GM12878 (cell line): ENCODE measurements around the gene SBNO2. TPM values are rescaled to one million over a fixed set of nuclear protein-coding genes. Genes with fewer than 3 reads are reported as not detected.
A peak's percentile ranks its signal among the peaks of the same experiment; 100 is the strongest.

Experiments
- ATAC-seq: fragments of 200-7000 bp; cut with Tn5 transposase; 3 replicates; pipeline ENCODE4 v1.9.1; 2020; ENCODE audit warnings: mild to moderate bottlenecking, moderate library complexity
- BruUV-seq: library from RNA; stranded (reverse); fragments of 400-500 nt; replicated peaks from 2 replicates; lab custom pipeline; 2021; lab: Mats Ljungman, UMichigan
- CTCF ChIA-PET: fragments of 300-600 bp; sonication (Branson Sonifier 250); formaldehyde crosslinking; extraction: SDS; loops from one replicate; lab custom pipeline; 2021; ENCODE audit warnings: inconsistent platforms; lab: Yijun Ruan, JAX
- POLR2A ChIA-PET: fragments of 350-600 bp; formaldehyde crosslinking; extraction: SDS; loops from one replicate; lab custom pipeline; 2021; ENCODE audit warnings: inconsistent platforms; lab: Charles Lee
- RAD21 ChIA-PET: fragments of 300-600 bp; sonication (Branson Sonifier 250); formaldehyde crosslinking; loops from one replicate; lab custom pipeline; 2023; ENCODE audit warnings: antibody characterized with exemption; ENCODE audit not compliant: unreplicated experiment; lab: Charles Lee
- SMC1A ChIA-PET: fragments of 300-600 bp; sonication (Branson Sonifier 250); formaldehyde crosslinking; loops from one replicate; lab custom pipeline; 2023; ENCODE audit not compliant: unreplicated experiment, uncharacterized antibody; lab: Charles Lee
- DNase-seq: peaks from one replicate; pipeline ENCODE4 v3.0.0-alpha.2; 2011; ENCODE audit warnings: low read depth, low spot score
- FAIRE-seq: peaks from 3 replicates; lab custom pipeline; 2011; peaks lifted over from hg19 to GRCh38; lab: Jason Lieb, UNC
- H2AFZ ChIP-seq: 2 replicates; pipeline ENCODE4 v1.6.0; 2011; ENCODE audit warnings: low read depth, low read length, control low read depth; ENCODE audit not compliant: control insufficient read depth
- H3K27ac ChIP-seq: 2 replicates; pipeline ENCODE4 v1.5.1; 2011; ENCODE audit warnings: control low read depth; ENCODE audit not compliant: control insufficient read depth, insufficient read depth
- H3K27me3 ChIP-seq, 2 experiments: replicated peaks in 1 of 2; 2 replicates each; pipeline versions ENCODE4 v1.6.0 to v1.6.1; 2011; ENCODE audit warnings: low read length in 1 of 2; ENCODE audit not compliant: control insufficient read depth in 2 of 2, insufficient read depth in 2 of 2
- H3K36me3 ChIP-seq, 2 experiments: 2 replicates each; pipeline ENCODE4 v1.5.1; 2011; ENCODE audit warnings: low read length in 1 of 2; ENCODE audit not compliant: control insufficient read depth in 2 of 2, insufficient read depth in 2 of 2
- H3K4me1 ChIP-seq: 2 replicates; pipeline ENCODE4 v1.6.1; 2011; ENCODE audit warnings: mild to moderate bottlenecking, low read length, moderate library complexity, mixed read lengths; ENCODE audit not compliant: control insufficient read depth, insufficient read depth
- H3K4me2 ChIP-seq: 2 replicates; pipeline ENCODE4 v1.6.0; 2011; ENCODE audit warnings: control low read depth; ENCODE audit not compliant: control insufficient read depth, insufficient read depth
- H3K4me3 ChIP-seq: fragments of 200-600 bp; sonication (generic); 2 replicates; pipeline ENCODE4 v1.5.1; 2016
- H3K79me2 ChIP-seq: 2 replicates; pipeline ENCODE4 v1.6.0; 2011; ENCODE audit warnings: low read length; ENCODE audit not compliant: control insufficient read depth, insufficient read depth
- H3K9ac ChIP-seq: 2 replicates; pipeline ENCODE4 v1.8.0; 2011; ENCODE audit warnings: low read length, control low read depth, mixed read lengths; ENCODE audit not compliant: control insufficient read depth, insufficient read depth
- H3K9me3 ChIP-seq: replicated peaks from 3 replicates; pipeline ENCODE4 v1.5.1; 2011; ENCODE audit warnings: mild to moderate bottlenecking, low read length; ENCODE audit not compliant: control insufficient read depth, insufficient read depth
- H4K20me1 ChIP-seq: 2 replicates; pipeline ENCODE4 v1.6.0; 2011; ENCODE audit not compliant: control insufficient read depth, insufficient read depth
- BACH1 ChIP-seq: fragments of 450-650 bp; IDR thresholded peaks from 2 replicates; pipeline ENCODE4 v1.6.1; 2017; ENCODE audit warnings: mild to moderate bottlenecking, borderline replicate concordance
- CEBPB ChIP-seq, 2 experiments: fragments of 150-350 bp in 1 of 2; IDR thresholded peaks; 2 replicates each; pipeline ENCODE4 v1.6.1; 2012 to 2014; ENCODE audit warnings: low read depth in 2 of 2, low read length in 2 of 2, borderline replicate concordance in 1 of 2, inconsistent platforms in 1 of 2
- ESRRA ChIP-seq: IDR thresholded peaks from 2 replicates; pipeline ENCODE4 v1.6.1; 2012; ENCODE audit warnings: mild to moderate bottlenecking, low read length, improper control_type of control experiment
- FOXM1 ChIP-seq: IDR thresholded peaks from 2 replicates; pipeline ENCODE4 v1.6.1; 2012; ENCODE audit warnings: low read depth, mild to moderate bottlenecking, inconsistent platforms, low read length, moderate library complexity
- GATAD2B ChIP-seq: fragments of 450-650 bp; conservative IDR thresholded peaks from 2 replicates; pipeline ENCODE4 v1.6.1; 2017; ENCODE audit warnings: low read depth, mild to moderate bottlenecking, moderate library complexity
- MTA2 ChIP-seq: fragments of 450-650 bp; IDR thresholded peaks from 2 replicates; pipeline ENCODE4 v1.6.1; 2016; ENCODE audit warnings: low read depth, mild to moderate bottlenecking, moderate library complexity
- NRF1 ChIP-seq: conservative IDR thresholded peaks from 2 replicates; pipeline ENCODE4 v1.6.1; 2011; ENCODE audit warnings: mild to moderate bottlenecking, low read depth, low read length, improper control_type of control experiment
- POLR2AphosphoS5 ChIP-seq: IDR thresholded peaks from 2 replicates; pipeline ENCODE4 v1.6.1; 2011; ENCODE audit warnings: mild to moderate bottlenecking, low read length, inconsistent platforms
- ZZZ3 ChIP-seq: IDR thresholded peaks from 2 replicates; pipeline ENCODE4 v1.6.1; 2011; ENCODE audit warnings: low read depth; ENCODE audit not compliant: control insufficient read depth, insufficient read length
- WGBS: methylation state at CpG from one replicate; pipeline ENCODE4 v1.1.6; 2016; ENCODE audit warnings: low lambda C conversion rate; ENCODE audit not compliant: insufficient replicate concordance, insufficient coverage; ENCODE audit errors: missing lambda C conversion rate; 5-methylcytosine and 5-hydroxymethylcytosine counted together
- in situ Hi-C: fragments of 300-500 bp; cut with MboI; formaldehyde crosslinking; loops from 9 replicates; pipeline ENCODE4 v1.14.3; 2018; ENCODE audit warnings: mixed read lengths
- intact Hi-C: fragments of 100-400 bp; cut with micrococcal nuclease; formaldehyde crosslinking; loops from one replicate; pipeline ENCODE4 v1.14.2; 2022; ENCODE audit not compliant: unreplicated experiment
- polyA plus RNA-seq, 11 experiments: library from polyadenylated mRNA; depleted of rRNA in 4 of 11; unstranded in 6 of 11; stranded (reverse) in 5 of 11; fragments of >200 nt; fragmentation: Nextera tagmentation in 4 of 11; fragmentation: Illumina TruSeq in 1 of 11; extraction: Ambion mirVana in 4 of 11; extraction: Trizol in 1 of 11; gene quantifications; 1 replicate in 1 of 11; 2 replicates in 10 of 11; pipeline versions ENCODE4 v1.2.1 to v1.2.3, GENCODE V29; 2011 to 2016; ENCODE audit warnings: inconsistent platforms in 2 of 11, missing spikeins in 2 of 11, low read depth in 1 of 11
- total RNA-seq, 4 experiments: library from RNA; depleted of rRNA in 3 of 4; stranded (reverse); fragments of >200 nt in 3 of 4; fragmentation: Illumina TruSeq in 1 of 4; extraction: Trizol in 1 of 4; gene quantifications; 2 replicates each; pipeline versions ENCODE4 v1.2.1 to v1.2.3, GENCODE V29; 2013 to 2021

Gene SBNO2
- total and polyA plus RNA-seq, 10 of the 15 experiments (the other 5 are each of a cell fraction or from before 2014, with no cell fraction given), result 0.08 to 44.6 (median 5.4) TPM

- no peak for FAIRE-seq
- in situ Hi-C loops (no loop called here), intact Hi-C loops (no loop called here)
- no peak for ATAC-seq
- TF ChIP-seq GATAD2B, result no peak
- no peak for TF ChIP-seq CEBPB (IDR thresholded peaks at IDR 0.05; ENCODE audit: borderline replicate concordance in 1 of 2, low read depth in 2 of 2, low read length in 2 of 2)
- no peak for TF ChIP-seq FOXM1
- peak; percentile 30; the same call in 1 of the 2 replicates for TF ChIP-seq POLR2AphosphoS5
- TF ChIP-seq ZZZ3, result no peak
- no peak for TF ChIP-seq MTA2
- TF ChIP-seq NRF1, result no peak
- TF ChIP-seq ESRRA, result no peak
- TF ChIP-seq BACH1, result no peak
- Histone ChIP-seq H3K27me3 (no peaks in the 10 kb centered on the region), H4K20me1 (no peaks in the 10 kb centered on the region; the same call in 1 of the 2 replicates), H3K79me2 (no peaks in the 10 kb centered on the region; the same call in 1 of the 2 replicates), H3K9ac (no peak overlapping the region), H2AFZ (no peak overlapping the region), H3K27ac (no peak overlapping the region), H3K4me3 (no peak overlapping the region), H3K36me3 (peaks cover 15 to 66% of the 10 kb centered on the region in 2 experiments), H3K4me1 (peaks cover 32% of the 10 kb centered on the region), H3K9me3 (no peaks in the 10 kb centered on the region), H3K4me2 (no peak overlapping the region)
- DNase-seq, result no peak
- RAD21 ChIA-PET, result interaction anchor here (1.6 kb wide), 1 partner anchor 20 kb away, joined by 4 read pairs; no protein-coding TSS in a partner anchor
- SMC1A ChIA-PET, result interaction anchor here (1.0 kb wide), 1 partner anchor 27 kb away, joined by 3 read pairs; no protein-coding TSS in a partner anchor
- WGBS, result 81% methylated on average over 7 of the region's 8 CpGs
- POLR2A ChIA-PET, result interaction anchor here (0.5 to 4.9 kb wide), 7 partner anchors 9 to 269 kb away, joined by 3 to 23 read pairs (median 4); no protein-coding TSS in a partner anchor
- CTCF ChIA-PET, result no interaction called here
- BruUV-seq, result no TSS peak
These were observed 88.9 kb downstream of the SBNO2 start for GRCh38 chr19:1085053-1085658.
